Activated CD4-positive, alpha-beta T cell treated with anti-CD3 and anti-CD28 coated beads, Interleukin-2, amount 50 U/mL, for 1 hour (primary cell): ENCODE measurements around the gene ADK.
"Not testable (repeated sequence)": the region's sequence is repeated elsewhere in the genome, so short reads cannot be mapped to it uniquely, and the experiment has no call there.

Experiments used
- DNase-seq: peaks from one replicate; pipeline ENCODE4 v3.0.0-alpha.2; 2020

ADK gene

DNA sequence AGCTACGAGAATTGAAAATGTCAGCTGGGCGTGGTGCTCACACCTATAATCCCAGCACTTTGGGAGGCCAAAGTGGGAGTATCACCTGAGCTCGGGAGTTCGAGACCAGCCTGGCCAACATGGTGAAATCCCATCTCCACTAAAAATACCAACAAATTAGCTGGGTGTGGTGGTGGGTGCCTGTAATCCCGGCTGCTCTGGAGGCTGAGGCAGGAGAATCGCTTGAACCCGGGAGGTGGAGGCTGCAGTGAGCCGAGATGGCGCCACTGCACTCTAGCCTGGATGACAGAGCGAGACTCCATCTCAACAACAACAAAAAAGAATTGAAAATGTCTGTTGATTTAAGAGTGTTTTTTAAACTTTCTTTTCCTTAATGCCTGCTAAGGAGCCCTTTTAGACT lies 4.0 kb upstream of the ADK start:
- DNase-seq = not testable (repeated sequence)

DNA sequence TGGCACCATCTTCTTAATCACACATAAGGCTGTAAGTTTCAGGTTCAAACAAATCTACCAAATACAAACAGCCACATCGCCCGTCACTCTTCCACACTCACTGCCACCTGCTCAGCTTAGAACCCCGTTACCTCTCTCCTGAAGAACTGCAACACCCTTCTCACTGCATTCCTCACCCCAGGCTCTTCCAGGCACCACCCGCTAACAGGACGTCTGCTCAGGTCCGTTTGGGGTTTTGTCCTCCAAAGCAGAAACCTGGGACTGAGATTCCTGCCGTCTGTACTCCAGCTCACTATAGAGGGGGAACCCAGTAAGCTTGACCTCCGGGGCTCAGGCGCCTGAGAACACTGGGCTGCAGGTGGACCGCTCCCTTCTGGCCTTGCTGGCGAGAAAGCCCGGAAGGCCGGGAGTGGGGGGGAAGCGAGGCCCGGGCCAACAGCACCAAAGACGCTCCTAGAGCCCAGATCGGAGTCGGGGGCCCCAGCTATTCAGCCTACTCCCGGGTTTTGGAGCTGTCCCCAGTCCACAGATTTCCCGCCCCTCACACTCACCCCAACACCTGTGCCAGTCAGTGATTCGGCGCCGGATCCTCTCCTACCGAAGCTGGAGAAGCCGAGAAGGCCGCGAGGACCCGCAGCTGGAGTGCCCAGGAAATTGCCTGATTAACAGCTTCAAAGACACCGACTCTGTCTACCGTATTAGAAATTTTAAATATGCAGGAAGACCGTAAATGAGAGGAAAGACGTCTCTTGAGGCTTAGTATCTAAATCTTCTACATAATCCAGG lies 624 bp upstream of the ADK start, which contains the start of gene AP3M1:
AP3M1 (minus strand) TSS at position 625 of the 786 bp plus-strand sequence. CDS start 12,449 bp downstream, outside the sequence.
- peak; percentile 82 for DNase-seq

DNA sequence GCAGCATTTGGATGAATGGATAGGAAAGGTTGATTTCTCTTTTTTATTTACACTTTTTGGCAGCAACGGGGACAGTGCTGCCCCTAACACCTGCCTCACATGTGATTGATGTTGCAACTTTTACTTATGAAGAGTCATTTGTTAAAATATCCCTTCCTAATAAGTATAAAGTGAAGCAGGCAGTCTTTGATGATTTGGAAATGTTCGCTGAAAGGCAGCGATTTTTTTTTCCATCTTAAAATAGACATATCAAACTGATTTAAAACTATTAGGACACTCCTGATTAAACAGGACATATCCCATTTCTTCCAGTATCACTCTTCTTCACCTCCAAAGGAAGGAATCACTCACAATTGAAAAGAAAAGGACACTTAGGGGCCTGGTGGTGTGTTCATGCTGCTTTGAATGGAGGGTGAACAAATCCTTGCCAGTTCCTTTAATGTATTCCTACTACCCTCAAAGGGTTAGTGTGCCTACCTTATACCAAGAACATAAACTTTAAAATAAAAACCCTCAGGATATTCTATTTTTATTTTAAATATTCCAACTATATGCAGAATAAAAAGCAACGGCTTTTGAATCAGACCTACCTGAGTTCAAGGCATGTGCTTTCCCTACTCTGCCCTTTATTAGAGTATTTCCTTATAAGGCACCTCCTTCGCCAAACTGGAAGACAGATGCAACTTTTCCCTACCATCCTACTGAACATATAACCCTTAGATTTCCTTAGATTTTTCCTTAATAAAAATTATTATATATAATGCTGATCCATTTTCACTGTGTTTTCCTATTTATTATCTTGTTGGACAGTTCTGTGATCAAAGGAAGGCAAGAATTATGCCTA lies 1.1 kb downstream of the ADK start:
- no peak for DNase-seq

- no peak for DNase-seq
Observed at GRCh38 chr10:74153123-74153522, 2.1 kb downstream of the ADK start.

DNA sequence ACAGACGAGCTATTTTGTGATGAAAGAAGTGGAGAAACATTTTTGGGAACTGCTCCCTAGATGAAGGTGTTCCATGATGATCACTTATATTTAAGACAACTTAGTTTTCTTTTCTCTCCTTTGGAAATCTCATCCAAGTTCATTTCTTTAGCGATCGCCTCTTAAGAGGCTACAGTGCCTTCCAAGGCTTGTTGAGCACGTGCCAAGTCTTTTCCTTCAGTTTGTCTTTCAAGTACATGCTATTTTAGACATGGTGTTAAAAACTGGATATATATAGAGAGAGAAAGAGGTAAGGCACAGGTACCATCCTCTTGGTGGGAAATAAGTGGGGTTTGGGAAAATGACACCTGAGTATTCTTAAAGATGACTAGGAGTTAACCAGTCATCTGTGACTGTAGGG lies 2.7 kb downstream of the ADK start:
- no peak for DNase-seq

- DNase-seq = no peak
Observed at GRCh38 chr10:74156919-74157289, 5.9 kb downstream of the ADK start.

DNA sequence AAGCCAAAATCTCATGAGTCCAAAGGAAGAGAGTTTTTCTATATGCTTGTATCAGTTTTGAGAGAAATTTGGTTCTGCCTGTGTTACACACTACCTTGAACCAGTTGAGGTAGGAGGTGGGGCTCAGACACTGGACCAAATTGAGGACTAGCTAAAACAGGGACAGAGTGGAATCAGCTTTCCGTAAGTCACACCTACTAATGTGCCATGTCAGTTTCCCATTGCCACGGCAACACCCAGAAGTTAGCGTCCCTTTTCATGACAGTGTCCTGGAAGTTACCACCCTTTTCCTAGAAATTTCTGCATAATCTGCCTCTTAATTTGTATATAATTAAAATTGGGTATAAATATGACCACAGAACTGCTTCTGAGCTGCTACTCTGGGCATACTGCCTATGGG lies 9.0 kb downstream of the ADK start:
- no peak for DNase-seq

- no peak for DNase-seq
Observed at GRCh38 chr10:74163319-74164068, 12.5 kb downstream of the ADK start.

- DNase-seq = no peak
Observed at GRCh38 chr10:74164716-74165529, 13.9 kb downstream of the ADK start.

GRCh38 chr10:74165530-74165901 lies 14.5 kb downstream of the ADK start:
- no peak for DNase-seq

GRCh38 chr10:74167443-74167842 lies 16.4 kb downstream of the ADK start:
- no peak for DNase-seq

DNA sequence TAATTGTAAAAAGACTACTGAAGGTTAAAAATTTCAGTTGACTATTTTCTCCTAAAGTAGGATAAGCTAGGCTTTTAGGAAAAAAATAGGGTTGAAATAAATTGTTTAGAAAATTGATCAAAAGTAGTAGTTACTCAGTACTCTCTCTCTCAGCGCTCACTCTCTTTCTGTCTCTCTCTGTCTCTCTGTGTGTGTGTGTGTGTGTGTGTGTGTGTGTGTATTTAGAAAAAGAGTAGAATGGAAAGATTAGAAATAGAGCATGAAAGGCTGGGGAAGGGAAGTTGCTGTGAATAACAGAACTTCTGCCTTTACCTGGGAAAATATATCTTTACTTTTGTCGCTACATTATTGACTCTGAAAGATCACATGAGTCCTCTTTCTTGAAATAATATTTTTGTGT lies 20.6 kb downstream of the ADK start:
- DNase-seq = no peak

DNA sequence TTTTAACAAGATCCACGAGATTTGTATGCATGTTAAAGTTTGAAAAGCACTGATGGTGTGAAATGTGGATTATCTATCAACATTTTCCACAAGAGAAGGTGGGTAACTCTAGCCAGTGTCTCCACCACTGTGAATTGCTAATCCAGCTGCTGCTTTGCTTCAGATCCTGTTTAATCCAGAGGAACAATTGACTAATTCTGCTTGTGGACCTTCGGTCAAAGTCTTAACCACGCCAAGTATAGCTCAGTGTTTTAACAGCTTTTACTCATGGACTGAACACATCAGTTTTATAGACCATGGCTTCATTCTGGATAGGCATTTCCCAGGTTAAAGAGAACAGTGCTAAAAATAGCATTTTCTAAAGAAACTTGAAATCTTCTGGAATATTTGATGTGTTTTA lies 23.5 kb downstream of the ADK start:
- DNase-seq = no peak

- no peak for DNase-seq
Observed at GRCh38 chr10:74175510-74176379, 24.7 kb downstream of the ADK start.

GRCh38 chr10:74176380-74177139 lies 25.5 kb downstream of the ADK start:
- DNase-seq = peak; percentile 97

DNA sequence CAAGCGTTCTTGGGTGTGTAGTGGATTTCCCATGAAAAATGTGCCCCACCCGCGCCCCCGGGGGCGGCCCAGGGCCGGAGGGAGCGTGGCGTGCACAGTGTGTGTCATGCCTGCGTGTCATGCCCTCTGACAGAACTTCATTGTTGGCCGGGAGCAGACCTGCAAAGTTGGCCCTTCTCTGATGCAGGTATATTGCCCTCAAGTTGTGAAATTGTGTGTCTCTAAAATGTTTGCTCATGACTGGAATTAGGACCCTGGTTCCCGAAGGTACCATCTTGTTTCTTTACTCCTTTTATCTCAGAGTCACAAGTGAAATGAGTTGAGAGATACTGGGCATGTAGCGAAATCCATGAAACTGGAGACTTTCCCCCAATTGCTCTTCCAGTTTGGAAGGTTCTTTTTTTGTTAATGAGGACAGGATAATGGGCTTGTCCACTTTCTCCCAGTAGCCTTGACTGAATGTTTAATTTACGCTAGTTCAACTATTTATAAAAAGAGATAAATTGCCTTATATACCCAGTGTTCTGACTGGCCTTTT lies 26.2 kb downstream of the ADK start:
- peak; percentile 33 for DNase-seq

DNA sequence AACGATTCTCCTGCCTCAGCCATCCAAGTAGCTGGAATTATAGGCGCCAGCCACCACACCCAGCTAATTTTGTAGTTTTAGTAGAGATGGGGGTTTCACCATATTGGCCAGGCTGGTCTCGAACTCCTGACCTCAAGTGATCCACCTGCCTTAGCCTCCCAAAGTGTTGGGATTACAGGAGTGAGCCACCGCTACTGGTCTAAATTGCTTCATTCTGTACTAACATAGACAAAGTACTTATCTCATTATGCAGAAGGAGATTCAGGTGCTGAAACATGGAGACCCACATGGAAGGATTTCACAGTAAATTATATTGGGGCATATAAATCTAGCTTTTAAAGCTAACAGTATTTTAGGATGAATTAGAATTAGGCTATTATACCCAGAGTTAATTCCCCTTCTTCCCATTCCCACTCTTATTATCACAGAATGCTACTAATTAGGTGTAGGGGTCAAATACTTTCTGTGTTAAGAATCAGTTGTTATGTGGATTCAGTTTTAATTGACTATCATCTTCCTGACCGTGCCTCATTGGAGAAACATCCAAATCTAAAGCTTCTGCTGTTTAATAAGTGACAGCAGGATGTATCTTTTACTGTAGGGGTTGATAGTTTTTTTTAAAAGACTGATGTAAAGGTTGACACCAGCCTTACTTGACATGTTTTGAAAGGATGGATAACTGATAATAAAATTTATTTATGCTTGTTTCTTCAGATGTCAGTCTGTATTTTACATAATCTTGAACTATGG lies 27.2 kb downstream of the ADK start:
- no peak for DNase-seq

- DNase-seq = no peak
Observed at GRCh38 chr10:74179111-74179710, 28.2 kb downstream of the ADK start.

GRCh38 chr10:74186678-74187077 lies 35.7 kb downstream of the ADK start:
- no peak for DNase-seq
